ENCODE measurements around the gene PAEP. TPM values are rescaled to one million over a fixed set of nuclear protein-coding genes. Genes with fewer than 3 reads are reported as not detected.

Gene PAEP
- total and polyA plus RNA-seq, 4 donors, result not detected

- WGBS, result 61% methylated on average over 2 of the region's 2 CpGs
- TF ChIP-seq YY1 (IDR thresholded peaks at IDR 0.05), result no peak
- no peak for TF ChIP-seq FOXA2 (IDR thresholded peaks at IDR 0.05)
- TF ChIP-seq EGR1 (IDR thresholded peaks at IDR 0.05; ENCODE audit: low read depth in 2 of 2), result no peak
- no peak for TF ChIP-seq HNF4G (IDR thresholded peaks at IDR 0.05)
- TF ChIP-seq CTCF (IDR thresholded peaks at IDR 0.05; ENCODE audit: low read depth, low read length, missing input control), result no peak
- TF ChIP-seq GABPA (IDR thresholded peaks at IDR 0.05 in 1 of 2, conservative IDR thresholded peaks at IDR 0.05 in 1 of 2), result no peak
- TF ChIP-seq ATF3 (IDR thresholded peaks at IDR 0.05), result no peak
- no peak for TF ChIP-seq REST (IDR thresholded peaks at IDR 0.05)
- TF ChIP-seq FOXA1 (IDR thresholded peaks at IDR 0.05), result no peak
- no peak for TF ChIP-seq HNF4A (conservative IDR thresholded peaks at IDR 0.05)
- TF ChIP-seq TAF1 (conservative IDR thresholded peaks at IDR 0.05), result no peak
- TF ChIP-seq SP1 (IDR thresholded peaks at IDR 0.05), result no peak
- Histone ChIP-seq H3K4me3 (ENCODE audit: low read depth in 1 of 3, low read length in 3 of 3) (no peak overlapping the region), H3K9me3 (ENCODE audit: control insufficient read depth in 4 of 4, low read length in 3 of 4) (no peaks in the 10 kb centered on the region), H3K9ac (ENCODE audit: low read depth in 1 of 2, low read length in 2 of 2) (no peak overlapping the region), H3K4me1 (ENCODE audit: control insufficient read depth in 4 of 4, insufficient read depth in 4 of 4, low read length in 3 of 4) (no peaks in the 10 kb centered on the region), H3K36me3 (ENCODE audit: control insufficient read depth in 4 of 4, insufficient read depth in 3 of 4, low read depth in 1 of 4, low read length in 3 of 4) (no peaks in the 10 kb centered on the region), H3K27me3 (ENCODE audit: control insufficient read depth in 4 of 4, insufficient read depth in 4 of 4, low read length in 3 of 4) (peaks cover 0 to 7% (median 0%) of the 10 kb centered on the region in 4 donors), H3K27ac (ENCODE audit: low read depth in 1 of 2, low read length in 2 of 2) (no peak overlapping the region)
- no peak for DNase-seq (ENCODE audit: low spot score)
Observed at GRCh38 chr9:135596211-135596610, 34.7 kb downstream of the PAEP start.

- Histone ChIP-seq H3K9me3 (ENCODE audit: control insufficient read depth in 4 of 4, low read length in 3 of 4) (no peaks in the 10 kb centered on the region), H3K27me3 (ENCODE audit: control insufficient read depth in 4 of 4, insufficient read depth in 4 of 4, low read length in 3 of 4) (peaks cover 0 to 7% (median 0%) of the 10 kb centered on the region in 4 donors)
- DNase-seq (ENCODE audit: low spot score), result no peak
- TF ChIP-seq EGR1 (IDR thresholded peaks at IDR 0.05; ENCODE audit: low read depth in 2 of 2), result no peak
- no peak for TF ChIP-seq HNF4G (IDR thresholded peaks at IDR 0.05)
- no peak for TF ChIP-seq GABPA (IDR thresholded peaks at IDR 0.05 in 1 of 2, conservative IDR thresholded peaks at IDR 0.05 in 1 of 2)
- no peak for TF ChIP-seq NR2F2 (IDR thresholded peaks at IDR 0.05)
- no peak for TF ChIP-seq RXRA (IDR thresholded peaks at IDR 0.05)
- TF ChIP-seq FOXA2 (IDR thresholded peaks at IDR 0.05), result no peak
- TF ChIP-seq HNF4A (conservative IDR thresholded peaks at IDR 0.05), result no peak
- no peak for TF ChIP-seq TAF1 (conservative IDR thresholded peaks at IDR 0.05)
- no peak for TF ChIP-seq SP1 (IDR thresholded peaks at IDR 0.05)
- no peak for TF ChIP-seq FOXA1 (IDR thresholded peaks at IDR 0.05)
- no peak for TF ChIP-seq JUND (IDR thresholded peaks at IDR 0.05)
- no peak for TF ChIP-seq REST (IDR thresholded peaks at IDR 0.05)
- no peak for TF ChIP-seq MAX (IDR thresholded peaks at IDR 0.05)
- TF ChIP-seq ATF3 (IDR thresholded peaks at IDR 0.05), result no peak
- no peak for TF ChIP-seq RAD21 (IDR thresholded peaks at IDR 0.05)
- TF ChIP-seq YY1 (IDR thresholded peaks at IDR 0.05), result no peak
- no peak for TF ChIP-seq CTCF (IDR thresholded peaks at IDR 0.05; ENCODE audit: low read depth, low read length, missing input control)
Observed at GRCh38 chr9:135600296-135600817, 38.8 kb downstream of the PAEP start.

More at GRCh38 chr9:135600296-135600817, 38.8 kb downstream of the PAEP start:
- 56% methylated on average over 5 of the region's 5 CpGs for WGBS
- Histone ChIP-seq H3K9ac (ENCODE audit: low read depth in 1 of 2, low read length in 2 of 2) (no peak overlapping the region), H3K36me3 (ENCODE audit: control insufficient read depth in 4 of 4, insufficient read depth in 3 of 4, low read depth in 1 of 4, low read length in 3 of 4) (no peaks in the 10 kb centered on the region), H3K27ac (ENCODE audit: low read depth in 1 of 2, low read length in 2 of 2) (no peak overlapping the region), H3K4me1 (ENCODE audit: control insufficient read depth in 4 of 4, insufficient read depth in 4 of 4, low read length in 3 of 4) (no peaks in the 10 kb centered on the region), H3K4me3 (ENCODE audit: low read depth in 1 of 3, low read length in 3 of 3) (no peak overlapping the region)
